NT2/D1 (cell line): ENCODE measurements around the gene KLHL29.

Source experiments
- SUZ12 ChIP-seq: IDR thresholded peaks from 2 replicates; pipeline ENCODE4 v1.6.1; 2011; ENCODE audit not compliant: insufficient read length, insufficient read depth; ENCODE audit errors: extremely low read depth
- YY1 ChIP-seq: IDR thresholded peaks from 2 replicates; pipeline ENCODE4 v1.6.1; 2011; ENCODE audit not compliant: insufficient read length, insufficient read depth

GRCh38 chr2:23673082-23673481, 288.1 kb downstream of the KLHL29 start:
- TF ChIP-seq SUZ12 (no peak), YY1 (no peak)
